Measurements from ENCODE around the gene ATG4B.

The ATG4B gene

DNA sequence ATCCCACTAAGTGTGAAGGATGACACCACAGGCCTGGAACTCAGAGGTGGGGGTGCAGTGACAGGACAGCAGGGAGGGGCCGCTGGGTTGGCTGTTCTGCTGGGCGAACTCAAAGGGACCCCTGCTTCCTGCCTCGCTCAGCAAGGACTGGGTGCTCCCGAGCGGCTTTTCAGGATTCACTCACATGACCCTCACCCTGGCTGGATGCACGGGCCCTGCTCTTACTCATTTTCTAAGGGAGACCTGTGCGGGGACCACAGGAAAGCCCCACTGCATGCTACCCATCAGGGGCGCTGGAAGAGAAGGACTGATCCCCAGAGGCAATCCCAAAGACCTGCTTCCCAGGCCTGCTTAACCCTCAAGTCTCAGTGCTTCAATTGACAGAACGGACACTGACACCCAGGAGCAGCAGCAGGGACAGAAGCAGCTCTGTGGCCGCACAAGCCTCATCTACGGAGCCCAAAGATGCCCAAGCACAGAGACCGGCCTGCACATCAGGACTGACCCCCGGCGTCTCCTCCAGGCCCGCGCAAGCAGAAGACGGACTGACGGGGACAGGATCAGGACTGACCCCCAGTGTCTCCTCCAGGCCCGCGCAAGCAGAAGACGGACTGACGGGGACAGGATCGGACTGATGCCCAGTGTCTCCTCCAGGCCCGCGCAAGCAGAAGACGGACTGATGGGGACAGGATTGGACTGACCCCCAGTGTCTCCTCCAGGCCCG, 30.2 kb upstream of the ATG4B start:
- TF ChIP-seq, protein P1, sequence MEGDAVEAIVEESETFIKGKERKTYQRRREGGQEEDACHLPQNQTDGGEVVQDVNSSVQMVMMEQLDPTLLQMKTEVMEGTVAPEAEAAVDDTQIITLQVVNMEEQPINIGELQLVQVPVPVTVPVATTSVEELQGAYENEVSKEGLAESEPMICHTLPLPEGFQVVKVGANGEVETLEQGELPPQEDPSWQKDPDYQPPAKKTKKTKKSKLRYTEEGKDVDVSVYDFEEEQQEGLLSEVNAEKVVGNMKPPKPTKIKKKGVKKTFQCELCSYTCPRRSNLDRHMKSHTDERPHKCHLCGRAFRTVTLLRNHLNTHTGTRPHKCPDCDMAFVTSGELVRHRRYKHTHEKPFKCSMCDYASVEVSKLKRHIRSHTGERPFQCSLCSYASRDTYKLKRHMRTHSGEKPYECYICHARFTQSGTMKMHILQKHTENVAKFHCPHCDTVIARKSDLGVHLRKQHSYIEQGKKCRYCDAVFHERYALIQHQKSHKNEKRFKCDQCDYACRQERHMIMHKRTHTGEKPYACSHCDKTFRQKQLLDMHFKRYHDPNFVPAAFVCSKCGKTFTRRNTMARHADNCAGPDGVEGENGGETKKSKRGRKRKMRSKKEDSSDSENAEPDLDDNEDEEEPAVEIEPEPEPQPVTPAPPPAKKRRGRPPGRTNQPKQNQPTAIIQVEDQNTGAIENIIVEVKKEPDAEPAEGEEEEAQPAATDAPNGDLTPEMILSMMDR (IDR thresholded peaks at IDR 0.05; ENCODE audit: borderline replicate concordance, control extremely low read depth, extremely low read depth, insufficient read depth, missing control alignments), result no peak
- in situ Hi-C loops (cut with MboI; ENCODE audit: low sequenced_read_pairs, unreplicated experiment), result no loop called here
- no peak for DNase-seq (ENCODE audit: low spot score)

DNA sequence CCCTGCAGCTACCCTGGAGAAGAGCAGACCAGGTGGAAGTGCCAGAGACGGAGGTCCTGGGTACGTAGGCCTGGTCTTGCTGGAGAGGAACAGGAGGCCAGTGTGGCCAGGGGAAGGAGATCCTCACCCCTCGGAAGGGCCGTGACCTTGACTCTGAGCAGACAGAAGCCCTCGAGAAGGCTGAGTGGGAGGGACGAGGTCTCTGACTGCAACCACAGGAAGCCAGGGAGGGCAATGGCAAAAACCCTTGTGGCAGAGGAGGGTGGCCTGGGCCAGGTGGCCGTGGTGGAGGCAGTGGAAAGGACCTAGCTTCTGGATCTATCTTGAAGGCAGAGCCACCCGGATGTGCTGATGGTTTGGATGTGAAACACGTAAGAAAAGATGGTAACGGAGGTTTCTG, 28.6 kb upstream of the ATG4B start:
- TF ChIP-seq, protein P1 (IDR thresholded peaks at IDR 0.05; ENCODE audit: borderline replicate concordance, control extremely low read depth, extremely low read depth, insufficient read depth, missing control alignments), result no peak
- in situ Hi-C loops (cut with MboI; ENCODE audit: low sequenced_read_pairs, unreplicated experiment), result no loop called here
- no peak for DNase-seq (ENCODE audit: low spot score)

DNA sequence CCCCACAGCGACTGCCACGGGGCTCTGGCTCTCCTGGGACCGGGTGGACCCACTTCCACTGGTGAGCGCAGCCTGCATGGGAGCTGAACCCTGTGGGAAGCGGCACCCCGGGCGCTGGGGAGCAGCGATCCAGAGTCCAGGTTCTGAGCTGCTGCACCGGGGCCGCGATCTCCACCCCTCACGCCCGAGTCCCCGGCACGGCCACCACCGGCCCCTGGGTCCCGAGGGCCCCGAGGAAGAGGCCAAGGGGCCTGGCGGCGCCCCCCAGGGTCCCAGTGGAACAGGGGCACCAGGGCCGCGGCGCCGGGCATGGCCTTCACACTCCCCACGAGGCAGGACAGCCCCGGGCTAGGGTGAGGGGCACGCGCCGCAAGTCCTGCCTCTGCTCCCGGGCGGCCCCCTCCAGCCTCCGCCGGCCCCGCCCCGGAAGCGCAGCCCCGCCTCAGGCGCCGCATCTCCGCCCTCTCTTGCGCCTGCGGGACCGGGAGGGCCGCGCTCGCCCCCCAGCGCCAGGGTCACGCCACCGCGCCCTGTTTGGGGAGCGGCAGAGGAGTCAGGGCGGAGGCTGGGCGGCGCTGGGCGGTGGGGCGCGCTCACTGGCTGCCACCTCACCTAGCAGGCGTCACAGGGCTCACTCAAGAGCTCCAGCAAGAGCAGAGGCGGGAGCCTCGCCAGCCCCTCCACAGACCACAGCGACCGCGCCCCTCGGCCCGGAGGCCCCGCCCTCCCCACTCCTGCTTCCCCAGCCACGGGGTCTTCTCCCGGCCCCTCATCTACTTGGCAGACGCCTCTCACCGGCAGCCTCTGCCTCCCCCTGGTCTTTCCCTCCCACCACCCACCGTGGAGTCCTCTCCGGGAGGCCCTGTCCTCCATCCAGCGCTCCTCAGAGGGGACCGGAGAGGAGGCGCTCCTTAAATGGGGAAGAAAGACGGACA, 27.4 kb upstream of the ATG4B start:
- in situ Hi-C loops (cut with MboI; ENCODE audit: low sequenced_read_pairs, unreplicated experiment), result no loop called here
- peak; percentile 97 for DNase-seq (ENCODE audit: low spot score)
- TF ChIP-seq, protein P1 (IDR thresholded peaks at IDR 0.05; ENCODE audit: borderline replicate concordance, control extremely low read depth, extremely low read depth, insufficient read depth, missing control alignments), result peak; percentile 86

DNA sequence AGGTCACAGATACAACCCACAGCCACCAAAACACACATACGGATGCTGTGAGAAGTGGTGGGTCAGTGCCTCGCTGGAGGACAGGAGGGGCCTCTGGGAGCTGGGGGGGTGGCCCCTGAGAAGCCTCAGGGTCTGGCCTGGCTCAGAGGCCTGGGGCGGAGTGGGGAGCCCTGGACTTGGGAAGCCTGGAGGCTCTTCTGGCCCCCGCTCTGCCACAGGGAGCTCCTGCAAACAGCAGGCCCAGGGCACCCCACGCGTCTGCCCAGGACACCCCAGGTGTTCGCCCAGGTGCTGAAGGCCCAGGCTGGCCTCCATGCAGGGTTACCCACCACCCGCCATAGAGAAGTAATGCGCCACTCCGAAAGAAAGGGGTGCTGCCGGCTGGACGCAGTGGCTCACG, 26.4 kb upstream of the ATG4B start:
- TF ChIP-seq, protein P1 (IDR thresholded peaks at IDR 0.05; ENCODE audit: borderline replicate concordance, control extremely low read depth, extremely low read depth, insufficient read depth, missing control alignments), result no peak
- in situ Hi-C loops (cut with MboI; ENCODE audit: low sequenced_read_pairs, unreplicated experiment), result no loop called here
- DNase-seq (ENCODE audit: low spot score), result no peak

DNA sequence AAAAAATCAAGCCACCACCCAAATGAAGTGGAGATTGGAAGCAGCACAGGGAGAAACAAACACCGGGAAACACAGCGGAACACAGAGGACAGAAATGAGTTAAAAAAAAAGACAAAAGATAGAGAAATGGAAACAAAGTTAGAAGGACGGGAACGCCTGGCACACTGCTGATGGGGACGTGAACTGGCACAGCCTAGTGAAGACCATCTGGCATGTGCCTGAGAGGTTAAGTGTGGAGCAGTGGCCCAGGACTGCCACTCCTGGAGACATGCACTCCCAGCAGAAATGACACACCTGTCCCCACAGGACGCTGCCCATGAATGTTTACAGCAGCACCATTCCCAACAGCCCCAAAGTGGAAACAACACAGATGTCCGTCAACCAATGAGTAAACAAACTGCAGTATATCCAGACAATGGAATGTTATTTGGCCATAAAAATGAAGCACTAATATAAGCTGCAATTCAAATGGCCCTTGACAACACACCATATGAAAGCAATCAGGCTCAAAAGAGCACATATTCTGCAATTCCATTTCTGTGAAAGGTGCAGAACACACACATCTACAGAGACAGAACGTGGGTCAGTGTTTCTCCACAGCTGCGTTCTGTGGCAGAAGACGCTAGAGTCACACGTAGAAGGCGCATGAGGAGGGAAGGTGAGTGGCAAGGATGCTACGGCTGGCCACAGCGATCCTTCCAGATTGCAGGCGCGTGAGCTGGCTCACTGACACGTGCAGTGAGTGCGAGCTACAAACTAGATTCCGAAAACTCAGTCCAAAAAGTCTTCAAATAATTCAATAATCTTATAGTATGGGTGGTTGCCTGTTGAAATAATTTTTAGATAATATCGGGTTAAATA, 25.1 kb upstream of the ATG4B start:
- TF ChIP-seq, protein P1 (IDR thresholded peaks at IDR 0.05; ENCODE audit: borderline replicate concordance, control extremely low read depth, extremely low read depth, insufficient read depth, missing control alignments), result no peak
- in situ Hi-C loops (cut with MboI; ENCODE audit: low sequenced_read_pairs, unreplicated experiment), result no loop called here
- no peak for DNase-seq (ENCODE audit: low spot score)
